Esophagus squamous epithelium (tissue), 5 donors: Measurements from ENCODE around the gene CD109. TPM values are rescaled to one million over a fixed set of nuclear protein-coding genes. Genes with fewer than 3 reads are reported as not detected.

ENCODE experiments used
- DNase-seq: peaks from one replicate; lab custom pipeline; 2025; lab: John Stamatoyannopoulos, UW
- H3K27ac ChIP-seq, 4 donors: fragments of 200-600 bp; sonication (generic); one replicate each; pipeline ENCODE4 v1.5.1; 2016 to 2019; ENCODE audit warnings: mild to moderate bottlenecking in 1 of 4
- H3K27me3 ChIP-seq, 4 donors: fragments of 200-600 bp; sonication (generic); 1 replicate in 3 of 4; 2 replicates in 1 of 4; pipeline versions ENCODE4 v1.5.1 to v1.6.0; 2017 to 2021; ENCODE audit warnings: antibody characterized with exemption in 1 of 4
- H3K36me3 ChIP-seq, 3 donors: fragments of 200-600 bp; sonication (generic); one replicate each; pipeline ENCODE4 v1.5.1; 2016 to 2019
- H3K4me1 ChIP-seq, 3 donors: fragments of 200-600 bp; sonication (generic); one replicate each; pipeline ENCODE4 v1.5.1; 2017 to 2019
- H3K4me3 ChIP-seq, 4 donors: fragments of 200-600 bp; sonication (generic); 1 replicate in 3 of 4; 2 replicates in 1 of 4; pipeline ENCODE4 v1.5.1; 2016 to 2019; ENCODE audit warnings: mild to moderate bottlenecking in 2 of 4, moderate library complexity in 1 of 4
- H3K9me3 ChIP-seq, 3 donors: fragments of 200-600 bp; sonication (generic); one replicate each; pipeline ENCODE4 v1.5.1; 2016 to 2019
- POLR2A ChIP-seq, 4 donors: fragments of 450-650 bp; IDR thresholded peaks; one replicate each; pipeline ENCODE4 v1.6.1; 2017; ENCODE audit warnings: antibody characterized with exemption in 4 of 4, mild to moderate bottlenecking in 4 of 4, moderate library complexity in 3 of 4
- WGBS, 2 donors: methylation state at CpG; one replicate each; pipeline ENCODE4 v1.1.5; 2018; 5-methylcytosine and 5-hydroxymethylcytosine counted together
- intact Hi-C: fragments of 100-400 bp; cut with DNase I; formaldehyde crosslinking; loops from one replicate; pipeline ENCODE4 v1.15.0; 2022
- total RNA-seq, 4 donors: library from RNA; depleted of rRNA; stranded (reverse); fragments of >200 nt; gene quantifications; one replicate each; pipeline ENCODE4 v1.1.0, GENCODE V29; 2016
- TF ChIP-seq, protein P1 (sequence below), 6 experiments: fragments of 450-650 bp in 4 of 6; fragments of 200-600 bp in 2 of 6; sonication (generic) in 2 of 6; IDR thresholded peaks; one replicate each; pipeline ENCODE4 v1.5.1; 2016 to 2019; ENCODE audit warnings: antibody characterized with exemption in 6 of 6, mild to moderate bottlenecking in 4 of 6, moderate library complexity in 4 of 6
- donor health status: DM: yes; HTN: yes; CAD: no.

Gene CD109
- total RNA-seq, 4 donors from 2014 or later = 27.0 to 57.9 (median 41.3) TPM

DNA sequence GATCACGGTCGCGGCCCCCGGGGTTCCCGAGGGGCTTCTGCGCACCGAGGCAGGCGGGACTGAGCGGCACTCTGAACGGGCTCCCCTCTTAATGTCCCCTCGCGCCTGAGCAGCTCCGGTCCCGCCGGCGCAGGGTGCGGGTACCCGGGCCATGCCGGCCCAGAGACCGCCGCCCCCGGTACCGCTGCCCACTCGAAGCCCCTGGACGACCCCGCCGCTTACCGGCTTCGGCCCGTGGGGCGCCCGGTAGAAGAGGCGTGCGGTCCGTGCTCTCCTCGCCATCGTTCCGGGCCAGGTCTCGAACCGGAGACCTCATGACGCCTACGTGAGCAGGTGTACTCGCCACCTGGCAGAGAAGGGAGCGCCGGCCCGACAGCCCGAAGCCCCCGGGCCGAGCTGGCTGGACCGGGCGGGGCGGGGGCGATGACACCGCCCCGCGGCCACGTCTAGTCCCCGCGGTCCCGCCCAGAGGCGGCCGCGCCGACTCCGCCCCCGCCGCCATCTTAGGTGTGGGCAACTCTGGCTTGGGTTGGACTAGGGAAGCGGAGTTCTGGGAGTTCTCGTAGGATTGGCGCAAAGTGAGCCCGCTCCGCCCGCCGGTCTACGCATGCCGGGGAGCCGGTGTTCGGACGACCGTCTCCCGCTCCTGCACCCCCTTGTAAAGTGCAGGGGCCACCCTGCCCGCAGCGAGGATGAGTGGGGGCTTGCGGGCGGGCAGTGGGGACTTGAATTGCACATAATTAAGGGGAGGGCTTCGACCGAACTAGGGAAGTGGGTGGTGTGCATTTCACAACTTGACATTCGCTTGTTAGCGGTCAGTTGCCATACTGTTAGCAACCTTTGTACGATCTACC is 42.2 kb upstream of the CD109 start, which contains the start of gene SLC17A5:
Gene SLC17A5 (minus strand): TSS at position 422 of the 854 bp plus-strand sequence. CDS start 106 bp downstream, at position 316.
- intact Hi-C loops = no loop called here
- peaks cover 0 to 8% (median 0%) of the 10 kb centered on the region in 3 donors for H3K36me3 ChIP-seq
- no peaks in the 10 kb centered on the region for H3K27me3 ChIP-seq
- DNase-seq = peak; percentile 66
- H3K4me1 ChIP-seq = peaks cover 0 to 27% (median 9%) of the 10 kb centered on the region in 3 donors
- WGBS, 2 donors = 0 to 1% methylated on average over 8 to 10 of the region's 90 CpGs
- H3K9me3 ChIP-seq = no peaks in the 10 kb centered on the region
- peak within 1 kb of the TSS; percentile 69 to 100 (median 91) for H3K4me3 ChIP-seq
- TF ChIP-seq POLR2A (IDR thresholded peaks at IDR 0.05) = peak in 3 of 4 donors; percentile 35 to 75 (median 67)
- TF ChIP-seq, protein P1, sequence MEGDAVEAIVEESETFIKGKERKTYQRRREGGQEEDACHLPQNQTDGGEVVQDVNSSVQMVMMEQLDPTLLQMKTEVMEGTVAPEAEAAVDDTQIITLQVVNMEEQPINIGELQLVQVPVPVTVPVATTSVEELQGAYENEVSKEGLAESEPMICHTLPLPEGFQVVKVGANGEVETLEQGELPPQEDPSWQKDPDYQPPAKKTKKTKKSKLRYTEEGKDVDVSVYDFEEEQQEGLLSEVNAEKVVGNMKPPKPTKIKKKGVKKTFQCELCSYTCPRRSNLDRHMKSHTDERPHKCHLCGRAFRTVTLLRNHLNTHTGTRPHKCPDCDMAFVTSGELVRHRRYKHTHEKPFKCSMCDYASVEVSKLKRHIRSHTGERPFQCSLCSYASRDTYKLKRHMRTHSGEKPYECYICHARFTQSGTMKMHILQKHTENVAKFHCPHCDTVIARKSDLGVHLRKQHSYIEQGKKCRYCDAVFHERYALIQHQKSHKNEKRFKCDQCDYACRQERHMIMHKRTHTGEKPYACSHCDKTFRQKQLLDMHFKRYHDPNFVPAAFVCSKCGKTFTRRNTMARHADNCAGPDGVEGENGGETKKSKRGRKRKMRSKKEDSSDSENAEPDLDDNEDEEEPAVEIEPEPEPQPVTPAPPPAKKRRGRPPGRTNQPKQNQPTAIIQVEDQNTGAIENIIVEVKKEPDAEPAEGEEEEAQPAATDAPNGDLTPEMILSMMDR (IDR thresholded peaks at IDR 0.05) = no peak
- peak within 1 kb of the TSS; percentile 95 to 99 (median 96) for H3K27ac ChIP-seq

DNA sequence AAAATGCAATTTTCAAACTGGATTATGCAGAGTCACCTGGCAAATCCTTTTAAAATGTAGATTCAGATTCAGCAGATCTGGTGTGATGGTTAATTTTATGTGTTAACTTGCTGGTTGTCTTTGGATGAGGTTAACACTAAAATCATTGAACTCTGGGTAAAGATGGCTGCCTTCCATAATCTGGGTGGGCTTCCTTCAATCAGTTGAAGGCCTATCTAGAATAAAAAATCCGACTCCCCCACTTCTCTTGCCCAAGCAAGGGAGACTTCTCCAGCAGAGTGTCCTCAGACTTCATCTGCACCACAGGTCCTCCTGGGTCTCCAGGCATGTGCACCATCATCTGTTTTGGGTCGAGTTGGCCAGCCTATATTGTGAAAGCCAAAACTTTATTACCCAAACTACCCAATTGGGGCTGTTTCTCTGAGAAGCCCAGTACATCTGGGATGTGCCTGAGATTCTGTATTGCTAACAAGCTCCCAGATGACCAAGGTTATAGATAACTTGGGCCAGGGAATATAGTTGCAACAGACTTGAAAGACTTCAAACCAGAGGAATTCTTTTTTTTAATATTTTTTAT is 40.6 kb upstream of the CD109 start:
- intact Hi-C loops = no loop called here
- Histone ChIP-seq H3K27ac (peak overlapping the region in 2 of 4 donors; percentile 95 to 99), H3K36me3 (no peaks in the 10 kb centered on the region), H3K4me1 (peaks cover 0 to 27% (median 9%) of the 10 kb centered on the region in 3 donors), H3K9me3 (no peaks in the 10 kb centered on the region), H3K4me3 (peak overlapping the region in 2 of 4 donors; percentile 84 to 100), H3K27me3 (no peaks in the 10 kb centered on the region)
- DNase-seq = no peak
- TF ChIP-seq POLR2A (IDR thresholded peaks at IDR 0.05) = no peak
- TF ChIP-seq, protein P1 (IDR thresholded peaks at IDR 0.05) = no peak
- 70 to 80% methylated on average over 1 to 2 of the region's 2 CpGs for WGBS, 2 donors

DNA sequence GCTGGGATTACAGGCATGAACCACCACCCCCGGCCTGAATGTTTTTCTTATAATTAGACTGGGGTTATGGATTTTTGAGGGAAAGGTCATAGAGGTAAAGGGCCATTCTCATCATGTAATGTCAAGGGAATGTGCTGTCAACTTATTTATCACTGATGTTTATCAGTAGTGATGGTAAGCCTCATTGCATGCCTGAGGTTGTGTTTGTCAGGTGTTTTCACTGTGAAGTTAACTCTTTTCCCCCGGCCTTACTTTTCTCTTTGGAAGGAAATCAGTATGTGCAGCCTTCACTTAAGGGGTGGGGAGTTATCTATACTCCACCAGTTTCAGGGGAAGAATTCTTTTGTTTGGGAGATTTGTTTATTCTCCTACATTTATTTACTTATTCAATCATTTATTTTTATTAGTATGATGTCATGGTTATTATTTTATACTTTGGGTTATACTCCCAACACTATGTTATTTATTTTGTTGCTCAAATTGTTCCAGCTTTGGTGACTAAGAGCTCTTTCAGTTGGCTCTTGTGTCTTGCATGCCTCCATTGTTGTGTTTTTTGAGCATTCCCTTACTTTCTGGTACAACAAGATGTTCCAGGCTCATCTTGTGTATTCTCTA is 39.4 kb upstream of the CD109 start:
- no peaks in the 10 kb centered on the region for H3K9me3 ChIP-seq
- peaks cover 0 to 26% (median 9%) of the 10 kb centered on the region in 3 donors for H3K4me1 ChIP-seq
- 82 to 92% methylated on average over 2 of the region's 2 CpGs for WGBS, 2 donors
- no peak for DNase-seq
- TF ChIP-seq POLR2A (IDR thresholded peaks at IDR 0.05) = no peak
- TF ChIP-seq, protein P1 (IDR thresholded peaks at IDR 0.05) = no peak
- intact Hi-C loops = no loop called here
- no peak overlapping the region for H3K4me3 ChIP-seq
- no peaks in the 10 kb centered on the region for H3K36me3 ChIP-seq
- no peak overlapping the region for H3K27ac ChIP-seq
- H3K27me3 ChIP-seq = no peaks in the 10 kb centered on the region

DNA sequence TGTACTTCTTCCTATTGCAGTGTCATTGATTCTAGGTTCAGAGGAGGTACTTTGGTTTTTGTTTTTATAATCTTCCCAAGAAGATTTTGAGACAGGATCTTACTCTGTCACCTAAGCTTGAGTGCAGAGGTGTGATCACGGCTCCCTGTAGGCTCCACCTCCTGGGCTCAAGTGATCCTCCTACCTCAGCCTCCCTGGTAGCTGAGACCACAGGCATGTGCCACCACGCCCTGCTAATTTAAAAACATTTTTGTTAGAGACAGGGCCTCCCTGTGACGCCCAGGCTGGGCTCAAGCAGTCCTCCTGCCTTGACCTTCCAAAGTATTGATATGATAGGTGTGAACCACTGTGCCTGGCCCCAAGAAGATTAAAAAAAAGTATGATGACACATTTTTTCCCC is 38.8 kb upstream of the CD109 start:
- intact Hi-C loops = no loop called here
- WGBS, 2 donors = 70 to 86% methylated on average over 3 of the region's 3 CpGs
- H3K4me3 ChIP-seq = no peak overlapping the region

More for the DNA sequence above, 38.8 kb upstream of the CD109 start:
- Histone ChIP-seq H3K27me3 (no peaks in the 10 kb centered on the region), H3K4me1 (peaks cover 0 to 20% (median 9%) of the 10 kb centered on the region in 3 donors), H3K27ac (no peak overlapping the region), H3K9me3 (no peaks in the 10 kb centered on the region), H3K36me3 (no peaks in the 10 kb centered on the region)
- no peak for DNase-seq
- TF ChIP-seq, protein P1 (IDR thresholded peaks at IDR 0.05) = no peak
- no peak for TF ChIP-seq POLR2A (IDR thresholded peaks at IDR 0.05)
